IMR-90 (cell line): ENCODE measurements around the gene FBXO34. TPM values are rescaled to one million over a fixed set of nuclear protein-coding genes. Genes with fewer than 3 reads are reported as not detected.

Experiments used
- ATAC-seq: fragments of 200-7000 bp; cut with Tn5 transposase; 2 replicates; pipeline ENCODE4 v1.9.1; 2020; ENCODE audit warnings: low read depth, mild to moderate bottlenecking, moderate library complexity
- BruUV-seq: library from RNA; stranded (reverse); fragments of 400-500 nt; replicated peaks from 2 replicates; lab custom pipeline; 2021; lab: Mats Ljungman, UMichigan
- CTCF ChIA-PET: fragments of 300-600 bp; formaldehyde crosslinking; extraction: SDS; loops from one replicate; lab custom pipeline; 2021; ENCODE audit warnings: antibody characterized with exemption; lab: Yijun Ruan, JAX
- POLR2A ChIA-PET: fragments of 300-600 bp; sonication (Branson Sonifier 250); formaldehyde crosslinking; loops from one replicate; lab custom pipeline; 2022; ENCODE audit warnings: antibody characterized with exemption; ENCODE audit not compliant: unreplicated experiment; lab: Charles Lee
- DNase-seq: peaks from one replicate; pipeline ENCODE4 v3.0.0; 2013
- H2AFZ ChIP-seq: replicated peaks from 2 replicates; pipeline ENCODE3; 2013; ENCODE audit warnings: low read length, mild to moderate bottlenecking; ENCODE audit not compliant: poor library complexity
- H2AK5ac ChIP-seq: 2 replicates; pipeline ENCODE4 v1.6.1; 2013; ENCODE audit warnings: low read depth, low read length, inconsistent platforms
- H2AK9ac ChIP-seq: replicated peaks from 2 replicates; pipeline ENCODE3; 2013; ENCODE audit warnings: mild to moderate bottlenecking, low read depth, low read length, moderate library complexity; ENCODE audit not compliant: poor library complexity
- H2BK120ac ChIP-seq: 2 replicates; pipeline ENCODE4 v1.6.1; 2013; ENCODE audit warnings: low read depth, low read length, inconsistent platforms
- H2BK15ac ChIP-seq: 3 replicates; pipeline ENCODE4 v1.6.1; 2013; ENCODE audit warnings: low read depth, low read length, inconsistent platforms
- H2BK20ac ChIP-seq: 2 replicates; pipeline ENCODE4 v1.6.1; 2013; ENCODE audit warnings: low read depth, mild to moderate bottlenecking, inconsistent platforms, low read length, moderate library complexity
- H2BK5ac ChIP-seq: 2 replicates; pipeline ENCODE4 v1.6.1; 2013; ENCODE audit warnings: mild to moderate bottlenecking, low read depth, low read length, inconsistent platforms; ENCODE audit not compliant: poor library complexity, severe bottlenecking
- H3K14ac ChIP-seq: replicated peaks from 2 replicates; pipeline ENCODE4 v1.6.1; 2013; ENCODE audit warnings: low read depth, low read length, inconsistent platforms
- H3K18ac ChIP-seq: 2 replicates; pipeline ENCODE4 v1.6.1; 2013; ENCODE audit warnings: low read depth, low read length, control low read depth
- H3K23ac ChIP-seq: 2 replicates; pipeline ENCODE4 v1.6.1; 2013; ENCODE audit warnings: low read depth, low read length, inconsistent platforms
- H3K27ac ChIP-seq: 2 replicates; pipeline ENCODE4 v1.5.1; 2013; ENCODE audit warnings: mild to moderate bottlenecking, control low read depth, low read length; ENCODE audit not compliant: insufficient read depth
- H3K27me3 ChIP-seq: 2 replicates; pipeline ENCODE4 v1.6.1; 2013; ENCODE audit warnings: low read length; ENCODE audit not compliant: control insufficient read depth, insufficient read depth
- H3K36me3 ChIP-seq: 2 replicates; pipeline ENCODE4 v1.6.1; 2013; ENCODE audit warnings: low read length, mixed read lengths; ENCODE audit not compliant: control insufficient read depth, insufficient read depth
- H3K4ac ChIP-seq: 2 replicates; pipeline ENCODE4 v1.6.1; 2013; ENCODE audit warnings: low read depth, low read length, inconsistent platforms
- H3K4me1 ChIP-seq: 2 replicates; pipeline ENCODE4 v1.6.1; 2013; ENCODE audit warnings: low read length, mixed read lengths; ENCODE audit not compliant: control insufficient read depth, insufficient read depth
- H3K4me2 ChIP-seq: 2 replicates; pipeline ENCODE4 v1.6.1; 2013; ENCODE audit warnings: low read depth, mild to moderate bottlenecking, control low read depth, low read length, moderate library complexity
- H3K4me3 ChIP-seq: 2 replicates; pipeline ENCODE4 v1.5.1; 2013; ENCODE audit warnings: low read depth, mild to moderate bottlenecking, control low read depth, low read length, moderate library complexity; ENCODE audit not compliant: insufficient read depth
- H3K56ac ChIP-seq: 2 replicates; pipeline ENCODE4 v1.6.1; 2013; ENCODE audit warnings: low read length, inconsistent platforms; ENCODE audit not compliant: insufficient read depth; ENCODE audit errors: extremely low read depth
- H3K79me1 ChIP-seq, 2 experiments: 2 replicates each; pipeline ENCODE4 v1.6.1; 2013; ENCODE audit warnings: low read length in 2 of 2, inconsistent platforms in 1 of 2, low read depth in 1 of 2
- H3K9ac ChIP-seq: 2 replicates; pipeline ENCODE4 v1.6.1; 2013; ENCODE audit warnings: low read depth, low read length, control low read depth
- H3K9me1 ChIP-seq: 2 replicates; pipeline ENCODE4 v1.6.1; 2013; ENCODE audit warnings: low read length, inconsistent platforms; ENCODE audit not compliant: insufficient read depth
- H3K9me3 ChIP-seq: 2 replicates; pipeline ENCODE4 v1.6.1; 2013; ENCODE audit warnings: low read length; ENCODE audit not compliant: control insufficient read depth, insufficient read depth
- H4K20me1 ChIP-seq: 2 replicates; pipeline ENCODE4 v1.6.1; 2013; ENCODE audit warnings: low read length, inconsistent platforms; ENCODE audit not compliant: insufficient read depth
- H4K5ac ChIP-seq: 2 replicates; pipeline ENCODE4 v1.6.1; 2013; ENCODE audit warnings: mild to moderate bottlenecking, low read depth, low read length, control low read depth
- H4K8ac ChIP-seq, 2 experiments: 2 replicates each; pipeline ENCODE4 v1.6.1; 2013; ENCODE audit warnings: low read depth in 2 of 2, low read length in 2 of 2, control low read depth in 1 of 2, inconsistent platforms in 1 of 2
- H4K91ac ChIP-seq: 2 replicates; pipeline ENCODE4 v1.6.1; 2013; ENCODE audit warnings: low read depth, low read length, inconsistent platforms; ENCODE audit not compliant: insufficient read depth
- BHLHE40 ChIP-seq: fragments of 150-350 bp; IDR thresholded peaks from 2 replicates; pipeline ENCODE4 v1.6.1; 2016; ENCODE audit warnings: mild to moderate bottlenecking, low read depth, low read length
- CHD1 ChIP-seq: IDR thresholded peaks from 2 replicates; pipeline ENCODE4 v1.6.1; 2012; ENCODE audit warnings: low read depth, low read length, improper control_type of control experiment
- CTCF ChIP-seq: conservative IDR thresholded peaks from 2 replicates; pipeline ENCODE4 v1.5.1; 2012; ENCODE audit warnings: mild to moderate bottlenecking, low read depth, low read length, improper control_type of control experiment
- ELK1 ChIP-seq: fragments of 150-350 bp; IDR thresholded peaks from 2 replicates; pipeline ENCODE4 v1.6.1; 2016; ENCODE audit warnings: low read depth, mild to moderate bottlenecking, low read length, moderate library complexity, borderline replicate concordance
- FOS ChIP-seq: fragments of 150-350 bp; IDR thresholded peaks from 2 replicates; pipeline ENCODE4 v1.6.1; 2016; ENCODE audit warnings: low read depth, low read length
- MAZ ChIP-seq: IDR thresholded peaks from 2 replicates; pipeline ENCODE4 v1.6.1; 2012; ENCODE audit warnings: low read depth, mild to moderate bottlenecking, low read length, improper control_type of control experiment, moderate library complexity, borderline replicate concordance
- MXI1 ChIP-seq: IDR thresholded peaks from 2 replicates; pipeline ENCODE4 v1.6.1; 2012; ENCODE audit warnings: low read depth, mild to moderate bottlenecking, low read length, moderate library complexity, borderline replicate concordance
- NFE2L2 ChIP-seq: fragments of 150-350 bp; IDR thresholded peaks from 2 replicates; pipeline ENCODE4 v1.6.1; 2016; ENCODE audit warnings: low read depth, mild to moderate bottlenecking, low read length
- RCOR1 ChIP-seq: IDR thresholded peaks from 2 replicates; pipeline ENCODE4 v1.6.1; 2012; ENCODE audit warnings: mild to moderate bottlenecking, low read length, improper control_type of control experiment; ENCODE audit not compliant: insufficient replicate concordance
- RFX5 ChIP-seq: IDR thresholded peaks from 2 replicates; pipeline ENCODE4 v1.8.0; 2012; ENCODE audit warnings: low read depth, mild to moderate bottlenecking, low read length, moderate library complexity
- WGBS, 2 experiments: methylation state at CpG; one replicate each; pipeline versions ENCODE4 v1.1.5 to v1.1.7; 2013; ENCODE audit warnings: missing lambda C conversion rate in 2 of 2; ENCODE audit not compliant: insufficient read length in 1 of 2; ENCODE audit errors: extremely low coverage in 2 of 2; 5-methylcytosine and 5-hydroxymethylcytosine counted together
- dilution Hi-C: fragments of 300-500 bp; cut with HindIII; formaldehyde crosslinking; loops from one replicate; pipeline ENCODE4 v1.14.3; 2018; ENCODE audit warnings: low sequenced_read_pairs; ENCODE audit not compliant: unreplicated experiment
- in situ Hi-C: fragments of 300-500 bp; cut with MboI; formaldehyde crosslinking; loops from 3 replicates; pipeline ENCODE4 v1.14.3; 2019; ENCODE audit warnings: low sequenced_read_pairs, inconsistent platforms, mixed read lengths
- intact Hi-C: fragments of 100-400 bp; cut with micrococcal nuclease; formaldehyde crosslinking; loops from 2 replicates; pipeline ENCODE4 v1.10.0; 2022
- polyA plus RNA-seq, 3 experiments: library from polyadenylated mRNA; depleted of rRNA; stranded (reverse); fragments of >200 nt; gene quantifications; 2 replicates each; pipeline ENCODE4 v1.2.3, GENCODE V29; 2012; ENCODE audit warnings: low replicate concordance in 1 of 3
- total RNA-seq: library from RNA; depleted of rRNA; stranded (reverse); fragments of >200 nt; gene quantifications from 2 replicates; pipeline ENCODE4 v1.2.3, GENCODE V29; 2012

The FBXO34 gene
- total and polyA plus RNA-seq, 2 of the 4 experiments (the other 2 are of a cell fraction) = 15.4 to 35.1 TPM

GRCh38 chr14:55243813-55244212, 27.4 kb upstream of the FBXO34 start:
- H3K4ac ChIP-seq = no peak overlapping the region
- POLR2A ChIA-PET = no interaction called here

More at GRCh38 chr14:55243813-55244212, 27.4 kb upstream of the FBXO34 start:
- no peak overlapping the region for H3K18ac ChIP-seq
- H2AK5ac ChIP-seq = no peak overlapping the region
- H3K56ac ChIP-seq = no peak overlapping the region
- H3K4me3 ChIP-seq = no peak overlapping the region
- H3K27ac ChIP-seq = no peak overlapping the region
- H3K23ac ChIP-seq = no peak overlapping the region
- no peak overlapping the region for H2BK20ac ChIP-seq
- H3K36me3 ChIP-seq = no peaks in the 10 kb centered on the region
- no peaks in the 10 kb centered on the region for H3K79me1 ChIP-seq
- no peaks in the 10 kb centered on the region for H3K4me1 ChIP-seq
- no peaks in the 10 kb centered on the region for H3K9me1 ChIP-seq
- WGBS, 2 experiments = no CpG with 5 or more reads among the region's 5 CpGs
- H4K20me1 ChIP-seq = no peaks in the 10 kb centered on the region
- no peak overlapping the region for H4K91ac ChIP-seq
- no peak for DNase-seq
- peaks cover 26% of the 10 kb centered on the region for H3K27me3 ChIP-seq
- H3K9me3 ChIP-seq = no peaks in the 10 kb centered on the region
- no peak overlapping the region for H2BK15ac ChIP-seq
- no peak overlapping the region for H4K5ac ChIP-seq
- CTCF ChIA-PET = no interaction called here
- H3K9ac ChIP-seq = no peak overlapping the region
- no peak overlapping the region for H3K14ac ChIP-seq
- H3K4me2 ChIP-seq = no peak overlapping the region
- no peak overlapping the region for H2AFZ ChIP-seq
- no peak overlapping the region for H4K8ac ChIP-seq
- H2AK9ac ChIP-seq = no peak overlapping the region
- H2BK5ac ChIP-seq = no peak overlapping the region
- BruUV-seq = no TSS peak
- intact Hi-C loops (no loop called here), dilution Hi-C loops (no loop called here), in situ Hi-C loops (loop anchor here (25.0 kb wide), 1 partner anchor 1243 kb away; no protein-coding TSS in a partner anchor)
- TF ChIP-seq CHD1 = no peak
- TF ChIP-seq RCOR1 = no peak
- no peak for TF ChIP-seq RFX5
- no peak for TF ChIP-seq ELK1
- no peak for TF ChIP-seq MXI1
- no peak for TF ChIP-seq BHLHE40
- TF ChIP-seq MAZ = no peak
- TF ChIP-seq NFE2L2 = no peak
- TF ChIP-seq FOS = no peak
- TF ChIP-seq CTCF = no peak
- no peak overlapping the region for H2BK120ac ChIP-seq
- no peak for ATAC-seq
